GM19468 (cell line): ENCODE data around the gene VPS13A.
"Not testable (repeated sequence)": the region's sequence is repeated elsewhere in the genome, so short reads cannot be mapped to it uniquely, and the experiment has no call there.

Experiments used
- ATAC-seq: cut with Tn5 transposase; IDR thresholded peaks from one replicate; pipeline ENCODE4 v1.9.1; 2021; ENCODE audit warnings: mild to moderate bottlenecking, moderate library complexity, moderate number of reproducible peaks; ENCODE audit not compliant: unreplicated experiment; ENCODE audit errors: extremely low read depth

Gene VPS13A

GRCh38 chr9:77180056-77180455 is 2.7 kb downstream of the VPS13A start:
- ATAC-seq = no peak

GRCh38 chr9:77183581-77183980 is 6.2 kb downstream of the VPS13A start:
- no peak for ATAC-seq

- ATAC-seq = no peak
These were observed 10.9 kb downstream of the VPS13A start for GRCh38 chr9:77188242-77188641.

GRCh38 chr9:77194423-77194822 is 17.1 kb downstream of the VPS13A start:
- ATAC-seq = no peak

GRCh38 chr9:77210116-77210515 is 32.8 kb downstream of the VPS13A start:
- no peak for ATAC-seq

GRCh38 chr9:77211561-77211960 is 34.2 kb downstream of the VPS13A start:
- no peak for ATAC-seq

GRCh38 chr9:77212801-77213200 is 35.5 kb downstream of the VPS13A start:
- ATAC-seq = no peak

GRCh38 chr9:77215874-77216273 is 38.5 kb downstream of the VPS13A start:
- ATAC-seq = no peak

- ATAC-seq = no peak
These were observed 41.3 kb downstream of the VPS13A start for GRCh38 chr9:77218612-77219011.

- ATAC-seq = no peak
These were observed 44.1 kb downstream of the VPS13A start for GRCh38 chr9:77221431-77221830.

GRCh38 chr9:77224746-77225312 is 47.5 kb downstream of the VPS13A start:
- ATAC-seq = no peak

- ATAC-seq = no peak
These were observed 59.4 kb downstream of the VPS13A start for GRCh38 chr9:77236693-77237092.

GRCh38 chr9:77237896-77238295 is 60.6 kb downstream of the VPS13A start:
- ATAC-seq = no peak

- no peak for ATAC-seq
These were observed 73.7 kb downstream of the VPS13A start for GRCh38 chr9:77251050-77251449.

GRCh38 chr9:77257275-77257674 is 79.9 kb downstream of the VPS13A start:
- no peak for ATAC-seq

GRCh38 chr9:77261605-77262004 is 84.3 kb downstream of the VPS13A start:
- ATAC-seq = no peak

GRCh38 chr9:77267762-77268161 is 90.4 kb downstream of the VPS13A start:
- ATAC-seq = not testable (repeated sequence)

- ATAC-seq = peak; percentile 65
These were observed 93.8 kb downstream of the VPS13A start for GRCh38 chr9:77271023-77271690.

GRCh38 chr9:77276799-77277198 is 99.5 kb downstream of the VPS13A start:
- ATAC-seq = no peak

- ATAC-seq = no peak
These were observed 100.4 kb downstream of the VPS13A start for GRCh38 chr9:77277719-77278118.

GRCh38 chr9:77283991-77284390 is 106.7 kb downstream of the VPS13A start:
- ATAC-seq = no peak

GRCh38 chr9:77284616-77285015 is 107.3 kb downstream of the VPS13A start:
- no peak for ATAC-seq
